Natural killer cell treated with Interleukin-12 subunit alpha and Interleukin-12 subunit beta and Interleukin-15 and Interleukin-18, amount 100 ng/mL, for 72 hours (primary cell): ENCODE results near the gene PRKG1. TPM values are rescaled to one million over a fixed set of nuclear protein-coding genes. Genes with fewer than 3 reads are reported as not detected.

Source experiments
- ATAC-seq, 2 donors: fragments of 150-1000 bp; cut with Tn5 transposase in 1 of 2; sonication (Bioruptor Pico), chemical (Tn5 transposase) in 1 of 2; 2 replicates each; pipeline ENCODE4 v1.10.0; 2021
- DNase-seq: peaks from one replicate; pipeline ENCODE4 v3.0.0; 2022; ENCODE audit warnings: low spot score
- H3K27ac Mint-ChIP-seq, 2 donors: 1 replicate in 1 of 2; 2 replicates in 1 of 2; pipeline ENCODE4 v1.8.0; 2022; ENCODE audit warnings: mixed read lengths in 2 of 2, mild to moderate bottlenecking in 1 of 2, moderate library complexity in 1 of 2
- H3K27me3 Mint-ChIP-seq, 2 donors: 1 replicate in 1 of 2; 2 replicates in 1 of 2; pipeline ENCODE4 v1.8.0; 2022; ENCODE audit warnings: mixed read lengths in 2 of 2
- H3K36me3 Mint-ChIP-seq: one replicate; pipeline ENCODE4 v1.8.0; 2022; ENCODE audit warnings: mixed read lengths
- H3K4me1 Mint-ChIP-seq, 2 donors: 1 replicate in 1 of 2; 2 replicates in 1 of 2; pipeline ENCODE4 v1.8.0; 2022; ENCODE audit warnings: low read depth in 2 of 2, mixed read lengths in 2 of 2, mild to moderate bottlenecking in 1 of 2
- H3K4me3 Mint-ChIP-seq: one replicate; pipeline ENCODE4 v1.8.0; 2022; ENCODE audit warnings: mixed read lengths
- H3K9me3 Mint-ChIP-seq: 2 replicates; pipeline ENCODE4 v1.8.0; 2022; ENCODE audit warnings: mixed read lengths
- total RNA-seq, 2 donors: library from RNA; stranded (reverse); gene quantifications; one replicate each; pipeline ENCODE4 v1.2.3, GENCODE V29; 2022

The PRKG1 gene
- total RNA-seq, 2 donors from 2014 or later: 0.10 TPM; not detected in 1

GRCh38 chr10:51699145-51699474 lies 624.8 kb downstream of the PRKG1 start:
- H3K4me3 Mint-ChIP-seq: peak overlapping the region; percentile 100
- H3K9me3 Mint-ChIP-seq: no peaks in the 10 kb centered on the region
- H3K27ac Mint-ChIP-seq: peak overlapping the region; percentile 99
- H3K36me3 Mint-ChIP-seq: peaks cover 26% of the 10 kb centered on the region
- no peak for DNase-seq
- peak; percentile 60 to 73 for ATAC-seq
- H3K27me3 Mint-ChIP-seq: no peaks in the 10 kb centered on the region
- H3K4me1 Mint-ChIP-seq: peaks cover 34 to 44% of the 10 kb centered on the region in 2 donors

DNA sequence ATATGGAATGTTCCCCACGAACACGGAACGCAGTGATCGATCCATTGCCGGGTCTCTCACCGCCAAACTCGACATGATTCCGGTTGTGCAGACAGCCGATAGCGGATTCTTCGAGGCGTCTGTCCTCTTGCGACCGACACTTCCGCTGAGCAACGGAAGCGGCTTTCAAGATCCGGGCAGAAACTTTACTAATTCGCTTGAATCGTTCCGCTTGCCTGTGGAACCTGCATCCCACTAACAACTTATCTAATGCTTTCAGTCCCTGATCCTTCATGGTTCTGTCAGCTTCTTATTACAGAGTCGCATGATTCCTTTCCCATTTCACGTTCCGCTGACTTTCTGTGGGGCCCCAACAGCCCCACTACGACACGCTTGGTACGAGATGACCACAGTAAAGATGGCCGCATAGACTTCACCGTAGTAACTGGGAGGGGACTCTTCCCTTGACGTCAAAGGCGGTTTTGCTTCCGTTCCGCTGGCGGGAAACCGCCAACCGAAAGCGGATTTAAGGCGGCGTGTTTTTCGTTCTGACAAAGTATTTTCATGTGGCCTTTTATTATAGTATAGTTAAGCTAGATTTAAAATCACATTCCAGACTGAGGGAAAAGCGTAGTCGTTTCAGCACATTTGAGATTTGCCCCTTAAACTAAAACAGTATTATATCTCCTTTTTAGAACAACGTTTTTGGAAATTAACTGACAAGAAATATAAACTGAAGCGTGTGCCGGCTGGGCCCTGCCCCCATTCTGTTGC lies 625.4 kb downstream of the PRKG1 start, which contains the start of gene CSTF2T:
Gene CSTF2T, minus strand, starts transcription at position 121 of the 753 bp plus-strand sequence. Its CDS starts 46 bp downstream, at position 75.
- H3K4me3 Mint-ChIP-seq: peak within 1 kb of the TSS; percentile 100
- peaks cover 34 to 42% of the 10 kb centered on the region in 2 donors for H3K4me1 Mint-ChIP-seq
- H3K36me3 Mint-ChIP-seq: peaks cover 26% of the 10 kb centered on the region

GRCh38 chr10:51700228-51700817 lies 626.0 kb downstream of the PRKG1 start:
- H3K9me3 Mint-ChIP-seq: no peaks in the 10 kb centered on the region
- H3K27me3 Mint-ChIP-seq: no peaks in the 10 kb centered on the region
- peak overlapping the region; percentile 99 for H3K27ac Mint-ChIP-seq
- H3K36me3 Mint-ChIP-seq: peaks cover 26% of the 10 kb centered on the region
- peaks cover 34 to 35% of the 10 kb centered on the region in 2 donors for H3K4me1 Mint-ChIP-seq
- H3K4me3 Mint-ChIP-seq: peak overlapping the region; percentile 100
- DNase-seq (no peak), ATAC-seq (no peak)

More for the DNA sequence above, 625.4 kb downstream of the PRKG1 start, which contains the start of gene CSTF2T:
- peak; percentile 93 for DNase-seq
- Mint-ChIP-seq H3K9me3 (no peaks in the 10 kb centered on the region), H3K27me3 (no peaks in the 10 kb centered on the region), H3K27ac (peak within 1 kb of the TSS; percentile 99)
- ATAC-seq: peak; percentile 94 to 95

GRCh38 chr10:51705774-51706173 lies 631.5 kb downstream of the PRKG1 start:
- ATAC-seq: no peak
- Mint-ChIP-seq H3K27me3 (peaks cover 2 to 5% of the 10 kb centered on the region in 2 donors), H3K4me1 (peaks cover 23 to 24% of the 10 kb centered on the region in 2 donors), H3K4me3 (no peak overlapping the region), H3K27ac (no peak overlapping the region), H3K9me3 (no peaks in the 10 kb centered on the region), H3K36me3 (no peaks in the 10 kb centered on the region)
- no peak for DNase-seq

DNA sequence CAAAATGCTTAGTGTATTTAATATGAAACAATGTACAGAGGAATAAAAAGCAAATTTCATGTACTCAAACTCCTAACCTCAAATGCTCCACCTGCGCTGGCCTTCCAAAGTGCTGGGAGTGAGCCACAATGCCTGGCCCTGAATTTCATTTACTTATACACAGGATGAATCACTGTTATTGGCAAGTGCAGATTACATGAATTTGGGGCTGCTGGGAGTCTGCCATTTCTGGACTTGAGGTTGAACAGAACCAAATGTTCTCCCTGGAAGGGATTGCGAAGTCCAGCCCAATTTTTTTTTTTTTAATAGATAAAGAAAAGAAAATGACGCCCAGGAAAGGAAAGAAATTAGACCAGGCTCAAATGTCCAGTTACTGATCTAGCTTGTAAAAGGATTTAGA lies 631.9 kb downstream of the PRKG1 start:
- no peaks in the 10 kb centered on the region for H3K9me3 Mint-ChIP-seq
- H3K4me3 Mint-ChIP-seq: no peak overlapping the region
- DNase-seq: no peak
- peaks cover 2 to 5% of the 10 kb centered on the region in 2 donors for H3K27me3 Mint-ChIP-seq
- H3K4me1 Mint-ChIP-seq: peaks cover 23 to 25% of the 10 kb centered on the region in 2 donors
- H3K27ac Mint-ChIP-seq: no peak overlapping the region
- no peak for ATAC-seq
- no peaks in the 10 kb centered on the region for H3K36me3 Mint-ChIP-seq

- Mint-ChIP-seq H3K36me3 (no peaks in the 10 kb centered on the region), H3K27ac (peak overlapping the region; percentile 86 to 91), H3K9me3 (no peaks in the 10 kb centered on the region), H3K4me3 (peak overlapping the region; percentile 36), H3K4me1 (peaks cover 23 to 27% of the 10 kb centered on the region in 2 donors), H3K27me3 (peaks cover 2 to 5% of the 10 kb centered on the region in 2 donors)
- ATAC-seq (peak; percentile 74 to 84), DNase-seq (no peak)
Observed at GRCh38 chr10:51707392-51707791, 633.1 kb downstream of the PRKG1 start.

DNA sequence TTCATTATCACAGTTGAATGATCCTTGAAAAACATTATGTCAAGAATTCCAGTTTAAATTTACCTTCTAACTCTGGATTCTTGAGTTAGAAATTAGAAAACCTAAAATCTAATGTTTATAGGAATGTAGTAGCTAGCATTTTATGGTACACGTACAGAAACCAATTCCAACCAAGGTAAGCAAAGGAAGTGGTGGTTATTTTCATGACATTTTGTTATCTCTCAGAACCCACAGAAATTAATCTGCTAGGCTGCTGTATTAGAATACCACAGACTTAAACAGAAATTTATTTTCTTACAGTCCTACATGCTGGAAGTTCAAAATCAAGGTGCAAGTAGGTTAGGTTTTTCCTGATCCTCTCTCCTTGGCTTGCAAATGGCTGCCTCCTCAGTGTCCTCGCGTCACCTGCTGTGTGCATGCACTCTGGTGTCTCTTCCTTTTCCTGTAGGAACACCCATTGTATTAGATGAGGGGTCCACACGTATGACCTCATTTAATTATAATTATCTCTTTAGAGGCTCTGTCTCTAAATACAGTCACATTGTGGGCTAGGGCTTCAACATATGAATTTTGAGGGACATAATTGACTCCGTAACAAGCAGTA lies 633.6 kb downstream of the PRKG1 start:
- H3K27ac Mint-ChIP-seq: peak overlapping the region; percentile 86 to 91
- H3K27me3 Mint-ChIP-seq: peaks cover 2 to 5% of the 10 kb centered on the region in 2 donors
- no peak for DNase-seq
- peak in 1 of 2 donors; percentile 28 for ATAC-seq
- no peaks in the 10 kb centered on the region for H3K36me3 Mint-ChIP-seq
- peak overlapping the region; percentile 75 for H3K4me3 Mint-ChIP-seq
- peaks cover 23 to 27% of the 10 kb centered on the region in 2 donors for H3K4me1 Mint-ChIP-seq
- H3K9me3 Mint-ChIP-seq: no peaks in the 10 kb centered on the region

GRCh38 chr10:51708609-51709008 lies 634.3 kb downstream of the PRKG1 start:
- no peak for DNase-seq

DNA sequence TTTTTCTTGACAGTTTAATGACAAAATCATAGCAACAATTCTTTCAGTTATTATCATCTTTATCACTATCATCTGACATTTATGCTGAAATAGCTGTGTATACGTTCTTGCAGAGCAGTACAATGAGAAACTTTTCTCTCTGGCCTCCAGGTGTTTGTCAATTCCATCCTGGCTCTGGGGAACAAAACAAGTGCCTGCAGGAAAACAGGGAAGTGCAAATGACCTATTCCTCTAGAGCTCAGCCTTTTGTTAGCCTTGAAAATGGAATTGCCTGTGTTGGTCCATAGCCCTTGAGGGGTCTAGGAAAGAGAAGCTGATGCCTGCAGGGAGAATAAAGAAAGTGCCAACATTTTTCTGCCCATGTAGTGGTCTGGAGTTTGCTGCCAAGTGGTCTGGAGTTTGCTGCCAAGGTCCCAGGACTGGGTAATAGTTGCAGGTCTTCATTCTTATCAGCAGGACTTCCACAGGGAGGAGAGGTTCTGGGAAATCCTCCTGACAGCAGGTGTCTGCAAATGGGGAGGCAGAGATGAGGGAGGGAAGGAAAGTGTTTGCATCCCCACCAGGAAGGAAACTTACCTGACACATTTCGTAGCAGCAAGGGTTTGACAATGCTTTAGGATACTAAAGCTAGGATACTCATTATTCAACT lies 635.2 kb downstream of the PRKG1 start:
- no peaks in the 10 kb centered on the region for H3K36me3 Mint-ChIP-seq
- no peaks in the 10 kb centered on the region for H3K9me3 Mint-ChIP-seq
- H3K4me1 Mint-ChIP-seq: peaks cover 23 to 27% of the 10 kb centered on the region in 2 donors
- H3K4me3 Mint-ChIP-seq: no peak overlapping the region
- H3K27me3 Mint-ChIP-seq: peaks cover 5 to 11% of the 10 kb centered on the region in 2 donors
- ATAC-seq (no peak), DNase-seq (no peak)
- peak overlapping the region; percentile 86 to 91 for H3K27ac Mint-ChIP-seq

More at GRCh38 chr10:51708609-51709008, 634.3 kb downstream of the PRKG1 start:
- Mint-ChIP-seq H3K27ac (peak overlapping the region; percentile 86 to 91), H3K9me3 (no peaks in the 10 kb centered on the region), H3K4me3 (peak overlapping the region; percentile 75), H3K36me3 (no peaks in the 10 kb centered on the region), H3K4me1 (peaks cover 23 to 27% of the 10 kb centered on the region in 2 donors), H3K27me3 (peaks cover 2 to 5% of the 10 kb centered on the region in 2 donors)
- ATAC-seq: no peak

DNA sequence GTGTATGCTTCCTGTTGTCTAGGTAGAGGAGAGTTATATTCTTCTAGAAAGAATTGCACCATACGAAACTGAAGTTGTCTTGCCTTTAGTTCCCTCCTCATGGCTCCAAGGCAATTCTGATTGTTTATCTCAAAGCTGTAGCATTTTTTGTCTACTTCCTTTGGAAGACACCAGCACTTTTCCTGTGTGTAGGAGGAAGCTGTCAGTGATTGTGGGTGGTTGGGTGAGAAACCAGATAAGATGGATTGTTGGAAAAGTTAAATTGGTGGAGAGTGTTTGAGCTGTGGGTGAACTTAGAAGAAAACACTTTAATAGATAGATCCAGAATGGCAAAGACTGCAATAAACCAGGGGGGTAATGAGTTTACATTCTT lies 637.2 kb downstream of the PRKG1 start:
- no peak for ATAC-seq

DNA sequence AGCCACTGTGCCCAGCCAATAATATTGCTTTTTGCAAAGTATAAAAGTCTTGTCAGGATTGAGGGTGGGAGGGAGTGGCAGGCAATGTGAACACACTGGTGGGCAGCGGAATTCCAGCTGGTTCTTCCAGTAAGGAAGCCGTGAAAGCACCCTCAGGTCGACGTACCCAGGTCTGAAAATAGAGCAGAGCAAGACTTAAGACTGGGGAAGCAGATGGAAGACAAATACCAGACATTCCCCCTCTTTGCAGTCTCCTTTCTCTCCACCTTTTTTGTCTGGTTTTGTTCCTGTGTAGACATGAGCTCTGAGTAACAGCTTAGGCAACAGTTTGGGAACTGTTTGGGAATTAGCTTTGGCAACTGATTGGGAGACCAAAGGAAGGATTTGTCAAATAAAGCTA lies 642.7 kb downstream of the PRKG1 start:
- ATAC-seq: no peak
- no peaks in the 10 kb centered on the region for H3K9me3 Mint-ChIP-seq
- DNase-seq: no peak
- H3K36me3 Mint-ChIP-seq: no peaks in the 10 kb centered on the region
- H3K4me3 Mint-ChIP-seq: no peak overlapping the region
- H3K27me3 Mint-ChIP-seq: peaks cover 9 to 31% of the 10 kb centered on the region in 2 donors
- H3K4me1 Mint-ChIP-seq: peaks cover 0 to 3% of the 10 kb centered on the region in 2 donors
- H3K27ac Mint-ChIP-seq: no peak overlapping the region

More for the DNA sequence above, 637.2 kb downstream of the PRKG1 start:
- Mint-ChIP-seq H3K9me3 (no peaks in the 10 kb centered on the region), H3K4me3 (no peak overlapping the region), H3K4me1 (peaks cover 23 to 27% of the 10 kb centered on the region in 2 donors), H3K36me3 (no peaks in the 10 kb centered on the region), H3K27me3 (peaks cover 9 to 21% of the 10 kb centered on the region in 2 donors), H3K27ac (peak overlapping the region in 1 of 2 donors; percentile 16)
- DNase-seq: no peak

DNA sequence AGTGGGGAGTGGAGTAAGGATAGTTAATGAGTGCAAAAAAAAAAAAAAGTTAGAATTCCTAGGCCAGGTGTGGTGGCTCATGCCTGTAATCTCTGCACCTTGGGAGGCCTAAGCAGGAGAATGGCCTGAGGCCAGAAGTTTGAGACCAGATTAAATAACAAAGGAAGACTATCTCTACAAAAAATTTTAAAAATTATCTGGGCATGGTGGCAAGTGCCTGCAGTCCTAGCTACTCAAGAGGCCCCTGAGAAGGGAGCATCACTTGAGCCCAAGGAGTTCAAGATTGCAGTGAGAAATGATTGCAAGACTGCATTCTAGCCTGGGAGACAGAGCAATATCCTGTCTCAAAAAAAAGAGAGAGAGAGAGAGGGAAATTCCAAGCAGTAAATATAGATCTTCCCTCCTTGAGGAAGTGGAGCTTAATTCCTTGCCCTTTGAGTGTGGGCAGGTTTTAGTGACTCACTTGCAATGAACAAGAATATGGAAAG lies 644.6 kb downstream of the PRKG1 start:
- no peak overlapping the region for H3K27ac Mint-ChIP-seq
- no peaks in the 10 kb centered on the region for H3K36me3 Mint-ChIP-seq
- DNase-seq (no peak), ATAC-seq (no peak)
- H3K4me3 Mint-ChIP-seq: no peak overlapping the region
- H3K27me3 Mint-ChIP-seq: peaks cover 9 to 40% of the 10 kb centered on the region in 2 donors
- H3K4me1 Mint-ChIP-seq: peaks cover 0 to 3% of the 10 kb centered on the region in 2 donors
- no peaks in the 10 kb centered on the region for H3K9me3 Mint-ChIP-seq

DNA sequence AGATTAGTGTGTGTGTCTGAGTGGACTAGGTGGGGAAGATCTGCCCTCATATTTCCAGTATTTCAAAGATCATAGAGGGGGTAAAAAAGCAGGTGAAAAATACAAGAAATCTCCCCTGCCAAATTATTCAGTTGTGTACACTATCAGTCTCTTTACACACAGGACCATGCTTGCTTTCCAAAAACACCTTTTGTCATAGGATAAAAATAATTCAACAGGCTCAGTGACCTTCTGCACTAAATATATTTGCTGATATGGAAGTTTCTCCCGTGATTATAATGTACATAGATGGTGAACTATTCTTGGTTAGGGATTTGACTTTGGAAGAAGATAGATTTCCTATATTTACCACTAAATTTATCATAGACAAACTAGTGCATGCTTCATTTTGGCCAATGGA lies 649.8 kb downstream of the PRKG1 start:
- H3K36me3 Mint-ChIP-seq: no peaks in the 10 kb centered on the region

More for the DNA sequence above, 649.8 kb downstream of the PRKG1 start:
- DNase-seq (no peak), ATAC-seq (no peak)
- Mint-ChIP-seq H3K27ac (no peak overlapping the region), H3K27me3 (peaks cover 4 to 20% of the 10 kb centered on the region in 2 donors), H3K9me3 (no peaks in the 10 kb centered on the region), H3K4me3 (no peak overlapping the region), H3K4me1 (peaks cover 0 to under 1% of the 10 kb centered on the region in 2 donors)
